Measurements from ENCODE around the gene DUOXA2.

The DUOXA2 gene

DNA sequence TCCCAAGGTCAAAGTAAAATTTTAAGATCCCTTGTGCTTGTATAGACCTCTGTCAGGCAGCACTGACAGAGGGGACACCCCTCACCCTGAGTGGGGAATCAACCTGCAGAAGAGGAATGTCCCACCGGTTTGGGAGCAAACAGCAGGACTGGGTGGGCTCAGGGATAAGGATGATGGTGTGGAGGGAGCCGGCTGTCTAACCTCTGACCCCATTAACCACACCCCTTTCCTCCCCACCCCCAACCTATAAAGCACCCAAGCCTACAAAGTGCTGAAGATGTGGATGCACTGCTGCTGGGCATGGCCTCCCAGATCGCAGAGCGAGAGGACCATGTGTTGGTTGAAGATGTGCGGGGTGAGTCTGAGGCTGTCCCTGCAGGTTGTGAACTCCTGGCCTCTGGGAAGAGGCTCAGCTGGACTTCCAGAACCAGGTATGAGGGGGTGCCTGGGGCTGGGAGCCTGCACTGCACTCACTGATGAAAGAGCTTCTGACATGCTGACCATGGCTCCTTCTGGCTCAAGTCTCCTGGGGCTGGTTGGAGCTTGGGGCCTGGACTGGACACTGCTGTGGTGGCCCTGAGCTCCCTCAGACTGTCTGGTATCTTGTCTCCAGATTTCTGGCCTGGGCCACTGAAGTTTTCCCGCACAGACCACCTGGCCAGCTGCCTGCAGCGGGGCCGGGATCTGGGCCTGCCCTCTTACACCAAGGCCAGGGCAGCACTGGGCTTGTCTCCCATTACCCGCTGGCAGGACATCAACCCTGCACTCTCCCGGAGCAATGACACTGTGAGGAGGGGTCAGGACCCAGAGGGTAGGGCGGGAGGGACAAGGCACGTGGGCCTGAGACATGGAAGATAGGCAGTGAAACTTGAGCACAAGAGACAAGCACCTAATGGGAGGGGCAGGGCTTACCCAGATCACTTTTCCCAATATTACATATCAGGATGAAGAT, 25.0 kb downstream of the DUOXA2 start:
- no peak for DNase-seq

DNA sequence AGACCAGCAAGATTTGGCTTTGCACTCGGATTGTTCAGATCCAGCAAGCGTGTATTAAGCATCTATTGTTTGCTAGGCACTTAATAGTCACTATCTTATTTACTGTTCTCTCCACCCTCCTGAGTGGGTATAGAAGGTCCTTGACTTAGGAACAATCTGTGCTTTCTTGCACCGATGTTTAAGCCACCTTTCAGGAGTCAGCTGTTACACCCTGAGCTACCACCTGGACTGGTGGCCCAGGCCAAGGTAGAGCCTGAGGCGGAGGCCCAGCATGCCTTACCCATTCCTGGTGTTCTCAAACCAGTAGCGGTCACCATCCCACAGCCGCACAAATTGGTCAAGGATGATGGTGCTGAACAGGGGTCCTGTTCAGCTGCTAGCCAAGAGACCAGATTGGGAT, 25.6 kb downstream of the DUOXA2 start:
- DNase-seq: no peak

DNA sequence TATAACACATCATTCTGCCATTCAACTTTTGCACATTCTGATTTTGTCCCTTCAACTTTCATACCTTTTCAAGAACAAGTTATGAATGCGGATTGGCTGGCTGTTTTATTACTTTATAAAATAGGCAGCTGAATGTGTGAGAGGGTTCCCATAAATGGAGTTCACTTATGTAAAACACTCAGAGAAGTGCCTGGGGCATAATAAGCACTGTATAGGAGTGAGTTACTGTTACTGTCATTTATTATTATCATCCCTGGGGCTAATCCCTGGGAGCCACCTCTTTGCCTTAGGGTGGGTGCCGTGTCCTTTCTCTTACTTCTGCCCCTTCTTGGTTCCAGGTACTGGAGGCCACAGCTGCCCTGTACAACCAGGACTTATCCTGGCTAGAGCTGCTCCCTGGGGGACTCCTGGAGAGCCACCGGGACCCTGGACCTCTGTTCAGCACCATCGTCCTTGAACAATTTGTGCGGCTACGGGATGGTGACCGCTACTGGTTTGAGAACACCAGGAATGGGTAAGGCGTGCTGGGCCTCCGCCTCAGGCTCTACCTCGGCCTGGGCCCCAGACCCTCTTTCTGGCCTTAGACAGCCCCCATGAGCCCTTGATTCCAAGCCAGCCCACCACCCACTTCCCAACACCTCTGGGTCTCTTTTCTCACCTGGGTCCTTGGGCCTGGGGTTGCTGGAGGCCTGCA, 26.6 kb downstream of the DUOXA2 start:
- DNase-seq: no peak

DNA sequence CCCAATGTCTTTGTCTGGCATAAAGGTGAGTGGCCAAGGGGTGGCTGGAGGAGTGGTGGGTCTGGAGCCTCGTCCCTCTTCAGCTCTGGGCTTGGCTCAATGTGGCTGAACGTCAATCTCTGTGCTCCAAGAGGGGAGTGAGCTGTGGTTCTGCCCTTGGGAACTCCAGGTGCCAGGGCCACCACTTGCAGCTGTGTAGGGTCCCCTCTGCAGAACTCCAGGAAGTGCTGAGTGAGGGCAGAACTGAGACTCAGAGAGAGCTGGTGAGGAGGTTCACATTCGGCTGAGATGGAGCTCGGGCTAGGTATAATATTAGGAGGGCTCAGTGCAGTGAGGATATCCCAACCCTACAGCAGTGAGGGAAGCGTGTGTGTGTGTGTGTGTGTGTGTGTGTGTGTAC, 27.3 kb downstream of the DUOXA2 start:
- DNase-seq: no peak

DNA sequence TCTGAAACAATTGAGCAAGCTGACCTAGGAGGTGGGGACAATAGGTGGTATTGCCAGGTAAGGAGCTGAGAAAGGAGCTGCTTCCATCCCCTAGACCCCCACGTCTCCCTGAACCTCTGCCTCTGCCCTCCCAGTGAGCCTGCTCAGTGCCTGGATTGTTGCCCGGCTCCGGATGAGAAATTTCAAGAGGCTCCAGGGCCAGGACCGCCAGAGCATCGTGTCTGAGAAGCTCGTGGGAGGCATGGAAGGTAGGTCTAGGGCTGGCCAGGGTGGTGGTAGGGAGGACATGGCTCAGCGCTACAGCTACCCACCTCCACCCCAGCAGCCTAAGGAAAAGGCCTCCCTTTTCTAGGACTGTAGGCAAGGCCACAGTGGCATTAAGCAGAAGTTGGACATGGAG, 28.9 kb downstream of the DUOXA2 start:
- DNase-seq: no peak

DNA sequence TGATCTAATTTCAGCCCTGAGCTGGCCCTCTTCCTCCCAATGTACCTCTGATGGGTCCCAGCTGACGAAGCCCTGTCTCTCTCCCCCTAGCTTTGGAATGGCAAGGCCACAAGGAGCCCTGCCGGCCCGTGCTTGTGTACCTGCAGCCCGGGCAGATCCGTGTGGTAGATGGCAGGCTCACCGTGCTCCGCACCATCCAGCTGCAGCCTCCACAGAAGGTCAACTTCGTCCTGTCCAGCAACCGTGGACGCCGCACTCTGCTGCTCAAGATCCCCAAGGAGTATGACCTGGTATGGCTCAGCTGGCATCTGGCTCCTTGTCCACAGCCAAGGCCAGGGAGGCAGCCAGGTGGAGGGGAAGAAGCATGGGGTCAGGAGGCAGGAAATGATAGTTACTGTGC, 29.8 kb downstream of the DUOXA2 start:
- DNase-seq: no peak

DNA sequence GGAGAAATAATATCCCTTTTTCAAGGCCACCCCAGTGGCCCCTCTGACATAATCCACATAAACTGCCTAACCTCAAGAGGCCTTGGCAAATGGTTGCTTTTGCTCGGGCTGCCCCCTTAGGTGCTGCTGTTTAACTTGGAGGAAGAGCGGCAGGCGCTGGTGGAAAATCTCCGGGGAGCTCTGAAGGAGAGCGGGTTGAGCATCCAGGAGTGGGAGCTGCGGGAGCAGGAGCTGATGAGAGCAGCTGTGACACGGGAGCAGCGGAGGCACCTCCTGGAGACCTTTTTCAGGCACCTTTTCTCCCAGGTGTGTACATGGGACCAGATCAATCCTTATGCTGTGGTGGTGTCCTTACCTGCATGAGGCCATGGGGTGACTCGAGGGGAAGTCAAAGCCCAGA, 30.6 kb downstream of the DUOXA2 start:
- DNase-seq: no peak

DNA sequence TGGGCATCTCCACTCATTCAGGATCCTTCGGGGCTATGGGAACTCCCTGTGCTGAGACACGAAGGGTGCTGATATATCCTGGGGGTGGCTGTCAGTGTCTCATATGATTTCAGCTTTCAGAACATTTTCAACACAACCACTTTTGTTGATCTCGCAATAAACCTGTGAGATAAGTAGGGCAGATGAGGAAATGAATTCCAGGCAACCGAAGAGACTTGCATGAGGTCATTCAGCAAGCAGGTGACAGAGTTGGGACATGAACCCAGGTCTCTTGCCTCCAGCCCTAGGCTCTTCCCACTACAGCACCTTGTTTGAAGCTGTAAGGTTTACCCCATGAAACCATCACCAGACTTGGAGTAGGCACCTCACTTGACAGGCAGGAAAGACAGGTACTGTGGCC, 32.3 kb downstream of the DUOXA2 start:
- no peak for DNase-seq

DNA sequence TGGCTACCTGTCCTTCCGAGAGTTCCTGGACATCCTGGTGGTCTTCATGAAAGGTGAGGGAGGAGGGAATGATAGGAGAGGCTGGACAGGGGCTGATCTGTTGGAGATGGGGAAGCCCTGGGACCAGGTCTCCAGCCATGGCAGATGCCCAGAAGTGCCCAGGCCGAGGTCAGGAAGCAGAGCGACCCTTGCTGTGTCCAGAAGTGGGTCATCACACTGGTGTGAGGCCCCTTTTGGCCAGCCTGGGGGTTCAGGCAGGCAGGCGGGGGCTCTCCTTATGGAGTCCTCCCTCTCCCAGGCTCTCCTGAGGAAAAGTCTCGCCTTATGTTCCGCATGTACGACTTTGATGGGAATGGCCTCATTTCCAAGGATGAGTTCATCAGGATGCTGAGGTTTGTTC, 33.5 kb downstream of the DUOXA2 start:
- no peak for DNase-seq

DNA sequence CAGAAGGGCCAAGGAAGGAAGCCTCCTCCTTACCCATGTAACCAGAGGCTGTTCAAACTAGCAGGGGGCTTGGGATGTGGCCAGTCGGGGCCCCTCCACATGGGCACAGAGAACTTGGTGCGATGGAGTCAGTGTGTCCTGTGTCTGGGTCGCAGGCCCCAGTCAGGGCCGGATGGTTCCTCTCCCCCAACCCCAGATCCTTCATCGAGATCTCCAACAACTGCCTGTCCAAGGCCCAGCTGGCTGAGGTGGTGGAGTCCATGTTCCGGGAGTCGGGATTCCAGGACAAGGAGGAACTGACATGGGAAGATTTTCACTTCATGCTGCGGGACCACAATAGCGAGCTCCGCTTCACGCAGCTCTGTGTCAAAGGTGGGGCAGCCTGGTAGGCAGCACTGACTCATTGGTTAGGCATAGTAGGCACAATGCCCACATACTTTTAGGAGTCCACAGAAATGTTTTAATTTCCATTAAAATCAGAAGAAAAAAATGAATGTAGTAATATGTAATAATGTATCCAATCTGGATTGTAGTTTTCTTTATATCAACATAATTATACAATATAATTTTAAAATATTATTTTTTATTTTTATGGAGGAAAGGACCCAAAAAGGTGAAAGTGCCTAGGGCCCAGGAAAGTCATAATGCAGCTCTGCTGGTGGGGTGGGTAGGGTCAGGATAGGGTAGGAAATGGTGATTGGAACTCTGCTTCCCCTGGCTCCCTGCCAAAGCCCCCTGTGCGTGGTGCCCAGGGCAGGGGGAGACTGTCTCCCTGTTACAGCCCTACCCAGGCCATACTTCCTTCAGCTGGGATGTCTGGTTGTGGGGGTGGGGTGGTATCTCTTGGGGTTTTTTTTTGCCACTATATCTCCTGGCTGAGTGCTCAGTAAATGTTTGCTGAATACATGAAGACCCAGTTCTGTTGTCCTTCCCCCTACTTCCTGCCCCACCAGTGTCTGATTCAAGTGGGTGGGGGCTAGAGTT, 34.2 kb downstream of the DUOXA2 start:
- no peak for DNase-seq

DNA sequence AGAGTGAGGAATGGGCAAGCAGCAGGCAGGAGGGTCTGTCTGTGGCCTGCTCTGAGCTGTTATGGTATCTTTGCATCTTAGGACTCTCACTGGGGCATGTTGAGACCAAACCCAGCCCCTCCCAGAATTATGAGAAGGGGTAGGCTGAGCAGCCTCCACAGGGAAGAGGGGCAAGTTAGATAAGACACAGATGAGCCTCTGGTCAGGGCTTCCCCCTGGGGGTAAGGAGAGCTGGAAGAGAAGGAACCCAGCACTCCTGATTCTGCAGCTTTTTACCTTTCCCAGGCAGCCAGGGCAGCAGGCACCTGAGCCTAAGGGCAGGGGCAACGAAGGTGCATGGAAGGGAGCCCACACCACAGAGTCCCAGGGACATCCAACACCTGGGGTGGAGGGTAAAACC, 34.9 kb downstream of the DUOXA2 start:
- DNase-seq: no peak

DNA sequence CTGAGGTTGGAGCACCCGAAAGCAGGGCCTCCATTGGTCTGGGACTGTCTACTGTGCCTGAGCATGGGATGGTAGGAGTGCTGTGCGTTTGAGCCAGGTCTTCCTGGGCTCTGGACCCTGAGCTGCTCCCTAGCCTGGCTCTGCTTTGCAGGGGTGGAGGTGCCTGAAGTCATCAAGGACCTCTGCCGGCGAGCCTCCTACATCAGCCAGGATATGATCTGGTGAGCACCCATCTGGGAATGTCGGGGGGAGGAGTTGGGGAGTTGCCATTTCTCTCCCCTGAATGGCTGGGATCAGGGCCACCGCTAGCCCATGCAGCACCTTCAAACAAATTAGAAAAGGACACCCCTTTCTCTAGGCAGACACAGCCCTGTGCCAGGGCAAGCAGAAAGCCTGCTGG, 36.4 kb downstream of the DUOXA2 start:
- DNase-seq: no peak

DNA sequence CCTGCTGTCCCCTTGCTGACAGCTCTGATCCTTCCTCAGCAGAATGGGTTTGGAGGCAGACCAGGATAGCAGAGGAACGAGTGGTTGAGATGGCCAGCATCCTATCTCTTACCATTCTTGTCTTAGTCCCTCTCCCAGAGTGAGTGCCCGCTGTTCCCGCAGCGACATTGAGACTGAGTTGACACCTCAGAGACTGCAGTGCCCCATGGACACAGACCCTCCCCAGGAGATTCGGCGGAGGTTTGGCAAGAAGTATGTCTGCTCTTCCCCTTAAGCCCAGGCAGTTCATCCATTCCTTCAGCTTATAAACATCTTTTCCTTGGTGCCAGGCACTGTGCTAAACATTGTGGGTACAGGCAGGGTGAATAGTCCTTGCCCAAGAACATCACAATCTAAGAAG, 36.9 kb downstream of the DUOXA2 start:
- DNase-seq: no peak

DNA sequence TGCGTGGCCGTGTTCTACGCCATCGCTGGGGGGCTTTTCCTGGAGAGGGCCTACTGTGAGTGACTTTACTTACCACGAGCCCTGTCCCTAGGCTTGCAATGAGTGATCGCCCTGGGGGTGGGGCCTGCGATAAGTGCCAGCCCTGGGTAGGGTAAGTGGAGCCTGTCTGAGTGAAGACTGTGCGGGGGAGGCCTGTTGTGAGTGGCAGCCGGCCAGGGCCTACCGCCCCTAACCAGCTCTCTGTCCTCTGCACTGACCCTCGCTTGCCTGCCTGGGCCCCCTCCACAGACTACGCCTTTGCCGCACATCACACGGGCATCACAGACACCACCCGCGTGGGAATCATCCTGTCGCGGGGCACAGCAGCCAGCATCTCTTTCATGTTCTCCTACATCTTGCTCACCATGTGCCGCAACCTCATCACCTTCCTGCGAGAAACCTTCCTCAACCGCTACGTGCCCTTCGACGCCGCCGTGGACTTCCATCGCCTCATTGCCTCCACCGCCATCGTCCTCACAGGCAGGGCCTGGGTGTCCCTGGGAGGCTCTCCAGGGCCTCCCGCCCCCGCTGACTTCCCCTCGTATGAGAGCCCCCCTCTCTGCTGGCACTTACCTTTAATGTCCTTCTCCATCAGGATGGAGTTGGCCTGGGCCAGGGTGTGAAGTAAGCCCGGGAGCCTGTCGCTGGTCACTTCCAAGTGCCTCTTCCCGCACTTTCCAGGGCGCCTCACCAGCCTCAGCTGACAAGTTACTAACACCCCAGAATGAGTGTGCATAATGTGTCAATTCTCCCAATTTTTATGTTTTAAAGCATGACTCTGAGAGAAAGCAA, 38.1 kb downstream of the DUOXA2 start:
- no peak for DNase-seq

DNA sequence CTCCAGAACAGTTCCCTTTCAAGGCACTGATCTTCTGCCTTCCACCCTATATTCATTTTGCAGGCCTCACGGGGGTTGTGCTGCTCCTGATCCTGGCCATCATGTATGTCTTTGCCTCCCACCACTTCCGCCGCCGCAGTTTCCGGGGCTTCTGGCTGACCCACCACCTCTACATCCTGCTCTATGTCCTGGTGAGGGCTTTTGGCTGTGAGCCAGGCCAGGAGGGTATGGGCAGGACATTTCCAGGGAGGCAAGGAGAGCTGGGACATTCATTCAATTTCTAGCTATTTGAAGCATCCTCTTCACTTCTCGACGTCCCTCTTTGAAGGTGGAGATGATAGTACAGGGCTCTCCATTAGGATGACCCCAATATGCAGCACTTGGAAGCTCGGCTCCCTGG, 41.6 kb downstream of the DUOXA2 start:
- DNase-seq: no peak

DNA sequence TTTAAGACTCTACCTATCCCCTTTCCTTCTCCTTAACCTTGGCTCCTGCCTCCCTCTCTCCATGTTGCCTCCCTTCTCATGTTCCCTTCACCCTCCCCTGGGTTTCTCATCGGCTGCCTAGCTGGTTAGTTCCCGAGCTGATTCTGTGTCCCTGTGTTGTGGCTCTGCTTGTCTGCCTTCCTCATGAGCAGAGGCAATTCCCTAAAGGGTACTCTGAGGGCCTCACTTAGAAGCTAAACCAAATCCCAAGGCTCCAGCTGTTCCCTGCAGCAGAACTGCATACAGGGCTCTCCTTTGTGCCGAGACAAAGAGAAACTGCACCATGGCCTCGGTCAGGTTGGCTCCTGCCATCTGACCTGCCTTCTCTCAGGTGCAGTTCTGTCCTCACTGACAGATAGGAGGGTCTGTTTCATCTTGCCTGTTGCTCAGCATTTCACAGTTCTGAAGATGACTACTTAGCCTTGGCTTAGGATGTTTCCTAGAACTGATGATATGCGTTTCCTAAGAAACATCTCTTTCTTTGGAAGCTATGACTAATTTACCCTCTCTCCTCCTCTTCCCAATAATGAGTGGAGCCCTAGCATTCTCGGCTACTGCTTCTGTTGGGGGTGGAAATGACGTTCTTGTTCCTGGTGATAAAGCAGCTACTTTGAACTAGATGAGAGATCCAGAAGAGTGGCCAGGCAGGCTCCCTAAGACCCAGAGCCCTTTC, 42.8 kb downstream of the DUOXA2 start:
- no peak for DNase-seq

DNA sequence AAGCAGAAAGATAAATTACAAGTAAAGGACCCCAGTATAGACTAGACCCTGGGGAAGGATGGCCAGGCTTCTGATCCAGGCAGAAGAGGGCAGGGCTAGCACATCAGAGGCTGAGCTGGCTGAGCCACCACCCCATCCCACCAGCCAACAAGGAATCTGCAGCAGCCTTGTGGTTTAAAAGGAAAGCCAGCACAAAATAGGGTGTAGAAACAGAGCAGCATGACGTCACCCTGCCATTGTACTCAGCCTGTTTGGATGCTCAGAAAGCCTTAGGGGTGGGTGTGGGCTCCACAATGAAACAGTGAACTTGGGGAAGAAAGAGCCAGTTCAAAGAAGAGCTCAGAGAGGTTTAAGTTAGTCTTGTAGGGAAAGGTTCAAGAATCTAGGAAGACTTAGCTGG, 43.8 kb downstream of the DUOXA2 start:
- no peak for DNase-seq

DNA sequence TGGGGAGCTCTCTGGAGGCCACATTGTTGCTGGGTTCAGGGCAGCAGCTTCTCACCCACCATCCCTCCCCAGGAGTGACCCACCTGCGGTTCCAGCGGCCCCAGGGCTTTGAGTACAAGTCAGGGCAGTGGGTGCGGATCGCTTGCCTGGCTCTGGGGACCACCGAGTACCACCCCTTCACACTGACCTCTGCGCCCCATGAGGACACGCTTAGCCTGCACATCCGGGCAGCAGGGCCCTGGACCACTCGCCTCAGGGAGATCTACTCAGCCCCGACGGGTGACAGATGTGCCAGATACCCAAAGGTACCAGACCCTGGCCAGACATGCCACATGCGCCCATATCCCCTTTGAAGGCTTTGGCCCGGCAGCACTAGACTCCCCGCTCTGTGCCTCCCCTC, 47.5 kb downstream of the DUOXA2 start:
- DNase-seq: no peak

DNA sequence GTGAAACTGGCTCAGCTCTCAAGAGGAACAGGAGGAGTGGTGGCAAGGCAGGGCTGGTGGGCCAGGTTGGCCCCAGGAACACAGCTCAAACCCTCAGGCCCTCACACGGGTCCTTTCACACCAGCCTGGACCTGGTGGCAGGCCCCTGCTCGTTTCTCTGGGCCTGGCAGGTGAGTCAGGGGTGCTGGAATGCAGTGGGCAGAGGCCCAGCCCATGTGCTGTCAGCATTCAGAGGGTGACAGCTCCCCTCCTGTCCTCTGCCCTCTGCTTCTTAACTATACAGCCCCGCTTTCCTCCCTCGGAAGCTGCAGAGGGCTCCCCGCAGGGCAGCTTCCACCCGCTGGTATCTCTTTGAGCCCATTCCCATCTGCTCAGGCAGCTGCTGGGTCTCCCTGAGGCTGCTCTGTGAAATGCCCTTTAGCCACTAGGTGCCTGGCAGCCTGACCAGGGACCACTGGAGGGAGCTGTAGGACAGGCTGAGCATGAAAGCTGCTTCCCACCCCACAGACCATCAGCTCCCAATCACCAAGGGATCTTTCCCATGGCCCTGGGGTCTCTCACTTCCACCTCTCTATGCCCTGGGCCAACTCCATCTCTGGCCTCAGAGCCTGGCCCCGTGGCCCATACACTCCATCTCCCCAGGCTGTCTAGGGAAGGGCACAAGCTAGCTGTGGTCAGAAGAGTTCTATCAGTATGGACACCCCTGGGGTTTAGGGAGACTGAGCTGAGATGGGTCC, 48.8 kb downstream of the DUOXA2 start:
- DNase-seq: no peak

DNA sequence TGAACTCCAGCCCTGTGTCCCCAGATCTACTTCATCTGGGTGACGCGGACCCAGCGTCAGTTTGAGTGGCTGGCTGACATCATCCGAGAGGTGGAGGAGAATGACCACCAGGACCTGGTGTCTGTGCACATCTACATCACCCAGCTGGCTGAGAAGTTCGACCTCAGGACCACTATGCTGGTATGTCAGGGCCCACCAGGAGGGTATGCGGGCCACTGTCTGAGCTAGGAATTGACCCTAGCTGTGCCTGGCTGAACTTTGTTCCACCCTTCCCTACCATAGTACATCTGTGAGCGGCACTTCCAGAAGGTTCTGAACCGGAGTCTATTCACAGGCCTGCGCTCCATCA, 49.4 kb downstream of the DUOXA2 start:
- no peak for DNase-seq

DNA sequence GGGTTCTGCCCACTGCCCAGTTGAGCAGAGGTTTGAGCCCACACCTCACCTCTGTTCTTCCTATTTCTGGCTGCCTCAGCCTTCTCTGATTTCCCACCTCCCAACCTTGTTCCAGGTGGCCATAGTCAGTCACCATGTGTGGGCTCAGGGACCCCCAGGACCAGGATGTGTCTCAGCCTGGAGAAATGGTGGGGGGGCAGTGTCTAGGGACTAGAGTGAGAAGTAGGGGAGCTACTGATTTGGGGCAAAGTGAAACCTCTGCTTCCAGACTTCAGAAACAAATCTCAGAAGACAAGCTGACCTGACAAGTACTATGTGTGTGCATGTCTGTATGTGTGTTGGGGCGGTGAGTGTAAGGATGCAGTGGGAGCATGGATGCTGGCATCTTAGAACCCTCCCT, 50.8 kb downstream of the DUOXA2 start:
- DNase-seq: no peak

Measured in NCI-H1048 (cell line).